CD4-positive, alpha-beta T cell treated with Interferon gamma for 1 hour (primary cell): ENCODE measurements around the gene KSR2.

Experiments
- DNase-seq: peaks from one replicate; pipeline ENCODE4 v3.0.0-alpha.2; 2020

KSR2 gene

GRCh38 chr12:117603316-117604113 is 365.3 kb downstream of the KSR2 start:
- no peak for DNase-seq

- DNase-seq = no peak
These were observed 368.9 kb downstream of the KSR2 start for GRCh38 chr12:117599849-117600248.

GRCh38 chr12:117596968-117597367 is 371.8 kb downstream of the KSR2 start:
- no peak for DNase-seq

- no peak for DNase-seq
These were observed 373.0 kb downstream of the KSR2 start for GRCh38 chr12:117595751-117596150.

- no peak for DNase-seq
These were observed 374.3 kb downstream of the KSR2 start for GRCh38 chr12:117594481-117594880.

- no peak for DNase-seq
These were observed 374.9 kb downstream of the KSR2 start for GRCh38 chr12:117593815-117594400.

- no peak for DNase-seq
These were observed 376.0 kb downstream of the KSR2 start for GRCh38 chr12:117592588-117593305.

GRCh38 chr12:117590999-117591398 is 377.8 kb downstream of the KSR2 start:
- DNase-seq = no peak

- DNase-seq = no peak
These were observed 378.4 kb downstream of the KSR2 start for GRCh38 chr12:117590386-117590785.

- no peak for DNase-seq
These were observed 379.8 kb downstream of the KSR2 start for GRCh38 chr12:117589021-117589420.

- DNase-seq = peak; percentile 4
These were observed 381.0 kb downstream of the KSR2 start for GRCh38 chr12:117587631-117588287.

- DNase-seq = no peak
These were observed 385.0 kb downstream of the KSR2 start for GRCh38 chr12:117583677-117584225.

- DNase-seq = no peak
These were observed 385.7 kb downstream of the KSR2 start for GRCh38 chr12:117583092-117583491.

- DNase-seq = no peak
These were observed 386.5 kb downstream of the KSR2 start for GRCh38 chr12:117582135-117582784.

GRCh38 chr12:117580718-117581062 is 388.1 kb downstream of the KSR2 start:
- peak; percentile 1 for DNase-seq

GRCh38 chr12:117580015-117580717 is 388.6 kb downstream of the KSR2 start:
- no peak for DNase-seq

GRCh38 chr12:117577122-117577657 is 391.6 kb downstream of the KSR2 start:
- no peak for DNase-seq

- DNase-seq = no peak
These were observed 392.7 kb downstream of the KSR2 start for GRCh38 chr12:117576053-117576452.

GRCh38 chr12:117574655-117575054 is 394.1 kb downstream of the KSR2 start:
- no peak for DNase-seq

GRCh38 chr12:117572755-117573154 is 396.0 kb downstream of the KSR2 start:
- DNase-seq = no peak

GRCh38 chr12:117571321-117571720 is 397.5 kb downstream of the KSR2 start:
- DNase-seq = no peak

GRCh38 chr12:117570608-117571007 is 398.2 kb downstream of the KSR2 start:
- DNase-seq = no peak
